ENCODE measurements around the gene PLPPR1. TPM values are rescaled to one million over a fixed set of nuclear protein-coding genes. Genes with fewer than 3 reads are reported as not detected.
"Not testable (repeated sequence)": the region's sequence is repeated elsewhere in the genome, so short reads cannot be mapped to it uniquely, and the experiment has no call there.

The PLPPR1 gene
- total RNA-seq, 3 donors from 2014 or later, result not detected

GRCh38 chr9:101119206-101119819 lies 90.8 kb downstream of the PLPPR1 start:
- Mint-ChIP-seq H3K9me3 (peaks cover 6% of the 10 kb centered on the region), H3K36me3 (ENCODE audit: insufficient read depth) (no peaks in the 10 kb centered on the region), H3K4me1 (ENCODE audit: low read depth) (no peaks in the 10 kb centered on the region), H3K4me3 (no peak overlapping the region), H3K27me3 (ENCODE audit: low read depth) (no peaks in the 10 kb centered on the region)
- DNase-seq (no peak), ATAC-seq (no peak)

GRCh38 chr9:101121836-101122399 lies 93.4 kb downstream of the PLPPR1 start:
- no peaks in the 10 kb centered on the region for H3K4me1 Mint-ChIP-seq (ENCODE audit: low read depth)
- peaks cover 12% of the 10 kb centered on the region for H3K9me3 Mint-ChIP-seq
- H3K4me3 Mint-ChIP-seq, result no peak overlapping the region

GRCh38 chr9:101126556-101126955 lies 98.0 kb downstream of the PLPPR1 start:
- DNase-seq, result no peak
- Mint-ChIP-seq H3K4me3 (no peak overlapping the region), H3K36me3 (ENCODE audit: insufficient read depth) (no peaks in the 10 kb centered on the region), H3K9me3 (peaks cover 15% of the 10 kb centered on the region), H3K27me3 (ENCODE audit: low read depth) (no peaks in the 10 kb centered on the region), H3K4me1 (ENCODE audit: low read depth) (no peaks in the 10 kb centered on the region)
- ATAC-seq, result no peak

More at GRCh38 chr9:101121836-101122399, 93.4 kb downstream of the PLPPR1 start:
- Mint-ChIP-seq H3K36me3 (ENCODE audit: insufficient read depth) (no peaks in the 10 kb centered on the region), H3K27me3 (ENCODE audit: low read depth) (no peaks in the 10 kb centered on the region)
- ATAC-seq (no peak), DNase-seq (no peak)

GRCh38 chr9:101127369-101127768 lies 98.8 kb downstream of the PLPPR1 start:
- not testable (repeated sequence) for H3K4me1 Mint-ChIP-seq (ENCODE audit: low read depth); H3K27me3 Mint-ChIP-seq (ENCODE audit: low read depth); H3K36me3 Mint-ChIP-seq (ENCODE audit: insufficient read depth); H3K4me3 Mint-ChIP-seq; DNase-seq; ATAC-seq
- H3K9me3 Mint-ChIP-seq, result peaks cover 15% of the 10 kb centered on the region

GRCh38 chr9:101128623-101129022 lies 100.1 kb downstream of the PLPPR1 start:
- Mint-ChIP-seq H3K36me3 (ENCODE audit: insufficient read depth) (no peaks in the 10 kb centered on the region), H3K27me3 (ENCODE audit: low read depth) (no peaks in the 10 kb centered on the region), H3K4me1 (ENCODE audit: low read depth) (no peaks in the 10 kb centered on the region), H3K9me3 (peaks cover 10% of the 10 kb centered on the region), H3K4me3 (no peak overlapping the region)
- DNase-seq (no peak), ATAC-seq (no peak)

GRCh38 chr9:101130054-101130453 lies 101.5 kb downstream of the PLPPR1 start:
- DNase-seq (no peak), ATAC-seq (no peak)
- no peaks in the 10 kb centered on the region for H3K36me3 Mint-ChIP-seq (ENCODE audit: insufficient read depth)
- no peaks in the 10 kb centered on the region for H3K27me3 Mint-ChIP-seq (ENCODE audit: low read depth)
- no peaks in the 10 kb centered on the region for H3K4me1 Mint-ChIP-seq (ENCODE audit: low read depth)
- H3K4me3 Mint-ChIP-seq, result no peak overlapping the region
- peaks cover 8% of the 10 kb centered on the region for H3K9me3 Mint-ChIP-seq

GRCh38 chr9:101131326-101131725 lies 102.8 kb downstream of the PLPPR1 start:
- Mint-ChIP-seq H3K4me1 (ENCODE audit: low read depth) (no peaks in the 10 kb centered on the region), H3K4me3 (no peak overlapping the region), H3K9me3 (peaks cover 5% of the 10 kb centered on the region), H3K27me3 (ENCODE audit: low read depth) (no peaks in the 10 kb centered on the region), H3K36me3 (ENCODE audit: insufficient read depth) (no peaks in the 10 kb centered on the region)
- no peak for ATAC-seq
- no peak for DNase-seq

- DNase-seq, result no peak
- no peak overlapping the region for H3K4me3 Mint-ChIP-seq
- peaks cover 4% of the 10 kb centered on the region for H3K27me3 Mint-ChIP-seq (ENCODE audit: low read depth)
- H3K4me1 Mint-ChIP-seq (ENCODE audit: low read depth), result no peaks in the 10 kb centered on the region
- no peaks in the 10 kb centered on the region for H3K9me3 Mint-ChIP-seq
- no peak for ATAC-seq
- H3K36me3 Mint-ChIP-seq (ENCODE audit: insufficient read depth), result no peaks in the 10 kb centered on the region
Measured at GRCh38 chr9:101132801-101133200, 104.3 kb downstream of the PLPPR1 start.

- Mint-ChIP-seq H3K4me1 (ENCODE audit: low read depth) (no peaks in the 10 kb centered on the region), H3K4me3 (no peak overlapping the region), H3K36me3 (ENCODE audit: insufficient read depth) (no peaks in the 10 kb centered on the region), H3K9me3 (no peaks in the 10 kb centered on the region), H3K27me3 (ENCODE audit: low read depth) (peaks cover 4% of the 10 kb centered on the region)
- no peak for ATAC-seq
- DNase-seq, result no peak
Measured at GRCh38 chr9:101138509-101138908, 110.0 kb downstream of the PLPPR1 start.

- peaks cover 4% of the 10 kb centered on the region for H3K27me3 Mint-ChIP-seq (ENCODE audit: low read depth)
- H3K4me1 Mint-ChIP-seq (ENCODE audit: low read depth), result no peaks in the 10 kb centered on the region
- no peak for DNase-seq
- no peaks in the 10 kb centered on the region for H3K36me3 Mint-ChIP-seq (ENCODE audit: insufficient read depth)
- no peak for ATAC-seq
- H3K9me3 Mint-ChIP-seq, result no peaks in the 10 kb centered on the region
- no peak overlapping the region for H3K4me3 Mint-ChIP-seq
Measured at GRCh38 chr9:101139082-101139481, 110.6 kb downstream of the PLPPR1 start.

- DNase-seq, result no peak
- peaks cover 4% of the 10 kb centered on the region for H3K27me3 Mint-ChIP-seq (ENCODE audit: low read depth)
- no peak for ATAC-seq
- H3K36me3 Mint-ChIP-seq (ENCODE audit: insufficient read depth), result no peaks in the 10 kb centered on the region
- no peaks in the 10 kb centered on the region for H3K9me3 Mint-ChIP-seq
- H3K4me3 Mint-ChIP-seq, result no peak overlapping the region
- H3K4me1 Mint-ChIP-seq (ENCODE audit: low read depth), result no peaks in the 10 kb centered on the region
Measured at GRCh38 chr9:101140764-101141163, 112.2 kb downstream of the PLPPR1 start.

- Mint-ChIP-seq H3K9me3 (peaks cover 11% of the 10 kb centered on the region), H3K4me3 (no peak overlapping the region), H3K36me3 (ENCODE audit: insufficient read depth) (no peaks in the 10 kb centered on the region), H3K27me3 (ENCODE audit: low read depth) (no peaks in the 10 kb centered on the region), H3K4me1 (ENCODE audit: low read depth) (no peaks in the 10 kb centered on the region)
- DNase-seq (no peak), ATAC-seq (no peak)
Measured at GRCh38 chr9:101146508-101146907, 118.0 kb downstream of the PLPPR1 start.

- no peaks in the 10 kb centered on the region for H3K36me3 Mint-ChIP-seq (ENCODE audit: insufficient read depth)
- no peak overlapping the region for H3K4me3 Mint-ChIP-seq
- DNase-seq, result no peak
- H3K4me1 Mint-ChIP-seq (ENCODE audit: low read depth), result no peaks in the 10 kb centered on the region
- no peak for ATAC-seq
- H3K9me3 Mint-ChIP-seq, result peaks cover 11% of the 10 kb centered on the region
- H3K27me3 Mint-ChIP-seq (ENCODE audit: low read depth), result no peaks in the 10 kb centered on the region
Measured at GRCh38 chr9:101148344-101148743, 119.8 kb downstream of the PLPPR1 start.

- DNase-seq (no peak), ATAC-seq (no peak)
- H3K9me3 Mint-ChIP-seq, result no peaks in the 10 kb centered on the region
- no peak overlapping the region for H3K4me3 Mint-ChIP-seq
- H3K4me1 Mint-ChIP-seq (ENCODE audit: low read depth), result no peaks in the 10 kb centered on the region
- no peaks in the 10 kb centered on the region for H3K27me3 Mint-ChIP-seq (ENCODE audit: low read depth)
- H3K36me3 Mint-ChIP-seq (ENCODE audit: insufficient read depth), result no peaks in the 10 kb centered on the region
Measured at GRCh38 chr9:101158361-101158760, 129.8 kb downstream of the PLPPR1 start.

- DNase-seq (no peak), ATAC-seq (no peak)
- Mint-ChIP-seq H3K27me3 (ENCODE audit: low read depth) (no peaks in the 10 kb centered on the region), H3K4me1 (ENCODE audit: low read depth) (no peaks in the 10 kb centered on the region), H3K4me3 (no peak overlapping the region), H3K9me3 (no peaks in the 10 kb centered on the region), H3K36me3 (ENCODE audit: insufficient read depth) (no peaks in the 10 kb centered on the region)
Measured at GRCh38 chr9:101162231-101162630, 133.7 kb downstream of the PLPPR1 start.

All from activated T-cell treated with anti-CD3 and anti-CD28 coated beads, Interleukin-2, amount 50 U/mL, for 4 hours (primary cell).